DND-41 (cell line): ENCODE data around the gene PTPRG.

ENCODE experiments used
- ATAC-seq: fragments of 200-7000 bp; cut with Tn5 transposase; 3 replicates; pipeline ENCODE4 v1.9.1; 2021; ENCODE audit warnings: low read depth; ENCODE audit not compliant: insufficient read depth
- DNase-seq: peaks from one replicate; pipeline ENCODE4 v3.0.0-alpha.2; 2020
- H2AFZ ChIP-seq: 2 replicates; pipeline ENCODE4 v1.6.0; 2012; ENCODE audit warnings: low read depth, low read length
- H3K27ac ChIP-seq: 2 replicates; pipeline ENCODE4 v1.5.1; 2012; ENCODE audit warnings: low read length, inconsistent platforms
- H3K27me3 ChIP-seq: fragments of 200-600 bp; sonication (generic); 2 replicates; pipeline ENCODE4 v1.6.0; 2012; ENCODE audit warnings: low read length, mild to moderate bottlenecking, inconsistent platforms; ENCODE audit not compliant: insufficient read depth, poor library complexity
- H3K36me3 ChIP-seq: 2 replicates; pipeline ENCODE4 v1.5.1; 2012; ENCODE audit warnings: low read length, inconsistent platforms; ENCODE audit not compliant: insufficient read depth
- H3K4me1 ChIP-seq: 2 replicates; pipeline ENCODE4 v1.5.1; 2012; ENCODE audit warnings: mild to moderate bottlenecking, low read length; ENCODE audit not compliant: insufficient read depth
- H3K4me2 ChIP-seq: 2 replicates; pipeline ENCODE4 v1.6.0; 2012; ENCODE audit warnings: mild to moderate bottlenecking, moderate library complexity, low read length, inconsistent platforms; ENCODE audit not compliant: insufficient read depth
- H3K4me3 ChIP-seq, 2 experiments: fragments of 200-600 bp in 1 of 2; shearing (Covaris generic) in 1 of 2; 2 replicates each; pipeline ENCODE4 v1.5.1; 2012 to 2016; ENCODE audit warnings: inconsistent platforms in 2 of 2, low read length in 2 of 2, mild to moderate bottlenecking in 2 of 2, low read depth in 1 of 2, moderate library complexity in 1 of 2
- H3K79me2 ChIP-seq: 2 replicates; pipeline ENCODE4 v1.6.0; 2012; ENCODE audit warnings: low read length, inconsistent platforms; ENCODE audit not compliant: insufficient read depth
- H3K9ac ChIP-seq: 2 replicates; pipeline ENCODE4 v1.6.0; 2012; ENCODE audit warnings: low read depth, mild to moderate bottlenecking, inconsistent platforms, low read length, moderate library complexity
- H3K9me3 ChIP-seq: 2 replicates; pipeline ENCODE4 v1.5.1; 2012; ENCODE audit warnings: low read length, moderate library complexity, mild to moderate bottlenecking, inconsistent platforms; ENCODE audit not compliant: insufficient read depth, severe bottlenecking
- H4K20me1 ChIP-seq: 2 replicates; pipeline ENCODE4 v1.6.0; 2012; ENCODE audit warnings: low read length; ENCODE audit not compliant: insufficient read depth
- CTCF ChIP-seq: IDR thresholded peaks from 2 replicates; pipeline ENCODE4 v1.5.1; 2012; ENCODE audit warnings: borderline replicate concordance, low read length, moderate library complexity, mild to moderate bottlenecking; ENCODE audit not compliant: poor library complexity, severe bottlenecking; ENCODE audit errors: extremely low read depth
- EZH2 ChIP-seq: IDR thresholded peaks from 3 replicates; pipeline ENCODE4 v1.6.1; 2012; ENCODE audit warnings: borderline replicate concordance, low read depth, mild to moderate bottlenecking, moderate library complexity, low read length, inconsistent platforms; ENCODE audit not compliant: severe bottlenecking

PTPRG gene

GRCh38 chr3:61639991-61640390 lies 78.6 kb downstream of the PTPRG start:
- TF ChIP-seq CTCF = no peak
- no peak for TF ChIP-seq EZH2
- H3K9me3 ChIP-seq = no peaks in the 10 kb centered on the region
- H3K4me1 ChIP-seq = no peaks in the 10 kb centered on the region
- H3K4me2 ChIP-seq = no peak overlapping the region
- no peak overlapping the region for H3K9ac ChIP-seq
- H3K27ac ChIP-seq = no peak overlapping the region
- H3K79me2 ChIP-seq = no peaks in the 10 kb centered on the region
- no peak overlapping the region for H3K4me3 ChIP-seq
- DNase-seq = no peak
- no peaks in the 10 kb centered on the region for H4K20me1 ChIP-seq
- ATAC-seq = no peak
- no peak overlapping the region for H2AFZ ChIP-seq
- H3K36me3 ChIP-seq = no peaks in the 10 kb centered on the region
- H3K27me3 ChIP-seq = no peaks in the 10 kb centered on the region

- ATAC-seq (no peak), DNase-seq (no peak)
- no peak overlapping the region for H2AFZ ChIP-seq
- no peaks in the 10 kb centered on the region for H3K79me2 ChIP-seq
- no peak for TF ChIP-seq CTCF
- no peak overlapping the region for H3K4me3 ChIP-seq
- no peaks in the 10 kb centered on the region for H3K36me3 ChIP-seq
- H3K9me3 ChIP-seq = peaks cover 3% of the 10 kb centered on the region
- no peaks in the 10 kb centered on the region for H3K27me3 ChIP-seq
- H3K27ac ChIP-seq = no peak overlapping the region
- no peak overlapping the region for H3K9ac ChIP-seq
- no peak overlapping the region for H3K4me2 ChIP-seq
- H4K20me1 ChIP-seq = no peaks in the 10 kb centered on the region
- H3K4me1 ChIP-seq = no peaks in the 10 kb centered on the region
Observed at GRCh38 chr3:61645148-61645547, 83.8 kb downstream of the PTPRG start.

- no peak for ATAC-seq
- no peak overlapping the region for H3K4me2 ChIP-seq
- H3K27ac ChIP-seq = no peak overlapping the region
- H3K36me3 ChIP-seq = no peaks in the 10 kb centered on the region
- H3K79me2 ChIP-seq = no peaks in the 10 kb centered on the region
- no peaks in the 10 kb centered on the region for H3K27me3 ChIP-seq
- H4K20me1 ChIP-seq = no peaks in the 10 kb centered on the region
- no peak overlapping the region for H3K4me3 ChIP-seq
- H3K4me1 ChIP-seq = no peaks in the 10 kb centered on the region
- no peak for DNase-seq
- H3K9ac ChIP-seq = no peak overlapping the region
- H3K9me3 ChIP-seq = peaks cover 3% of the 10 kb centered on the region
- TF ChIP-seq EZH2 = no peak
- no peak for TF ChIP-seq CTCF
- H2AFZ ChIP-seq = no peak overlapping the region
Observed at GRCh38 chr3:61646360-61646759, 85.0 kb downstream of the PTPRG start.

- Histone ChIP-seq H3K4me1 (no peaks in the 10 kb centered on the region), H3K4me2 (no peak overlapping the region), H2AFZ (no peak overlapping the region), H3K27ac (no peak overlapping the region), H3K9me3 (peaks cover 3% of the 10 kb centered on the region), H3K27me3 (no peaks in the 10 kb centered on the region), H4K20me1 (no peaks in the 10 kb centered on the region), H3K9ac (no peak overlapping the region), H3K79me2 (no peaks in the 10 kb centered on the region), H3K4me3 (no peak overlapping the region), H3K36me3 (no peaks in the 10 kb centered on the region)
- TF ChIP-seq CTCF (no peak), EZH2 (no peak)
- ATAC-seq (no peak), DNase-seq (no peak)
Observed at GRCh38 chr3:61646851-61647525, 85.6 kb downstream of the PTPRG start.
